ENCODE results near the gene PJVK. TPM values are rescaled to one million over a fixed set of nuclear protein-coding genes. Genes with fewer than 3 reads are reported as not detected.

Gene PJVK
- total and polyA plus RNA-seq, 2 of the 13 experiments (the other 11 are each of a cell fraction or from before 2014, with no cell fraction given) = 1.2 to 2.6 TPM

GRCh38 chr2:178413472-178414265 lies 37.5 kb upstream of the PJVK start (continued):
- TF ChIP-seq ZNF224 (CRISPR knock-in tag; IDR thresholded peaks at IDR 0.05) (no peak), ZNF83 (CRISPR knock-in tag; IDR thresholded peaks at IDR 0.05; ENCODE audit: borderline replicate concordance) (no peak), ZNF740 (CRISPR knock-in tag; IDR thresholded peaks at IDR 0.05) (no peak), MTERF4 (CRISPR knock-in tag; IDR thresholded peaks at IDR 0.05) (no peak), TRAFD1 (CRISPR knock-in tag; IDR thresholded peaks at IDR 0.05; ENCODE audit: borderline replicate concordance) (no peak), TFAP4 (IDR thresholded peaks at IDR 0.05; ENCODE audit: borderline replicate concordance, low read depth) (no peak), LRRFIP1 (CRISPR knock-in tag; conservative IDR thresholded peaks at IDR 0.05) (no peak), ZNF713 (CRISPR knock-in tag; IDR thresholded peaks at IDR 0.05) (no peak), ZBTB8A (CRISPR knock-in tag; IDR thresholded peaks at IDR 0.05; ENCODE audit: borderline replicate concordance, low read depth) (no peak), U2AF2 (IDR thresholded peaks at IDR 0.05; ENCODE audit: low read depth, low read length) (no peak), TCF12 (IDR thresholded peaks at IDR 0.05) (no peak), TCF12 (CRISPR knock-in tag; IDR thresholded peaks at IDR 0.05) (no peak), MTF1 (CRISPR knock-in tag; IDR thresholded peaks at IDR 0.05) (no peak), ZFP90 (CRISPR knock-in tag; IDR thresholded peaks at IDR 0.05; ENCODE audit: borderline replicate concordance) (no peak), ZFY (CRISPR knock-in tag; IDR thresholded peaks at IDR 0.05) (peak; percentile 55), KMT2B (CRISPR knock-in tag; IDR thresholded peaks at IDR 0.05) (no peak), AGO1 (IDR thresholded peaks at IDR 0.05; ENCODE audit: low read depth, low read length, poor library complexity, severe bottlenecking) (peak; percentile 34), RBFOX2 (IDR thresholded peaks at IDR 0.05; ENCODE audit: low read depth, low read length) (no peak), HNRNPH1 (optimal IDR thresholded peaks at IDR 0.05; ENCODE audit: low read depth, low read length) (no peak), NCOA2 (CRISPR knock-in tag; IDR thresholded peaks at IDR 0.05) (no peak), ZNF569 (CRISPR knock-in tag; IDR thresholded peaks at IDR 0.05; ENCODE audit: borderline replicate concordance) (no peak), ZNF878 (CRISPR knock-in tag; IDR thresholded peaks at IDR 0.05) (no peak), ZNF260 (CRISPR knock-in tag; IDR thresholded peaks at IDR 0.05; ENCODE audit: borderline replicate concordance, low read depth) (no peak), ZNF557 (CRISPR knock-in tag; IDR thresholded peaks at IDR 0.05) (no peak), EED (CRISPR knock-in tag; IDR thresholded peaks at IDR 0.05) (peak; percentile 57; the same call in 1 of the 2 replicates)
